Spleen (tissue), 7 donors: ENCODE data around the gene KIFAP3.

Experiments
- POLR2A ChIP-seq, 3 donors: fragments of 450-650 bp; IDR thresholded peaks; one replicate each; pipeline ENCODE4 v1.5.1; 2017; ENCODE audit warnings: antibody characterized with exemption in 3 of 3, mild to moderate bottlenecking in 1 of 3
- TF ChIP-seq, protein P1 (sequence below), 11 experiments: fragments of 200-600 bp in 7 of 11; fragments of 450-650 bp in 4 of 11; sonication (generic) in 4 of 11; IDR thresholded peaks in 8 of 11; conservative IDR thresholded peaks in 3 of 11; 1 replicate in 7 of 11; 2 replicates in 4 of 11; pipeline versions ENCODE4 v1.4.0 to v1.8.0; 2016 to 2021; ENCODE audit warnings: antibody characterized with exemption in 11 of 11, inconsistent platforms in 4 of 11, mild to moderate bottlenecking in 1 of 11
- donor health status: DM: no; HTN: no; CAD: no; lungs with moderate emphysema.
- donor health status: DM: no; HTN: no; CAD: no.
- donor health status: DM: no; HTN: no; CAD: no.

- TF ChIP-seq, protein P1, sequence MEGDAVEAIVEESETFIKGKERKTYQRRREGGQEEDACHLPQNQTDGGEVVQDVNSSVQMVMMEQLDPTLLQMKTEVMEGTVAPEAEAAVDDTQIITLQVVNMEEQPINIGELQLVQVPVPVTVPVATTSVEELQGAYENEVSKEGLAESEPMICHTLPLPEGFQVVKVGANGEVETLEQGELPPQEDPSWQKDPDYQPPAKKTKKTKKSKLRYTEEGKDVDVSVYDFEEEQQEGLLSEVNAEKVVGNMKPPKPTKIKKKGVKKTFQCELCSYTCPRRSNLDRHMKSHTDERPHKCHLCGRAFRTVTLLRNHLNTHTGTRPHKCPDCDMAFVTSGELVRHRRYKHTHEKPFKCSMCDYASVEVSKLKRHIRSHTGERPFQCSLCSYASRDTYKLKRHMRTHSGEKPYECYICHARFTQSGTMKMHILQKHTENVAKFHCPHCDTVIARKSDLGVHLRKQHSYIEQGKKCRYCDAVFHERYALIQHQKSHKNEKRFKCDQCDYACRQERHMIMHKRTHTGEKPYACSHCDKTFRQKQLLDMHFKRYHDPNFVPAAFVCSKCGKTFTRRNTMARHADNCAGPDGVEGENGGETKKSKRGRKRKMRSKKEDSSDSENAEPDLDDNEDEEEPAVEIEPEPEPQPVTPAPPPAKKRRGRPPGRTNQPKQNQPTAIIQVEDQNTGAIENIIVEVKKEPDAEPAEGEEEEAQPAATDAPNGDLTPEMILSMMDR (IDR thresholded peaks at IDR 0.05 in 8 of 11, conservative IDR thresholded peaks at IDR 0.05 in 3 of 11) = no peak
- no peak for TF ChIP-seq POLR2A (IDR thresholded peaks at IDR 0.05)
Measured at GRCh38 chr1:169896013-169896412, 178.5 kb downstream of the KIFAP3 start.
